HepG2 (cell line): ENCODE measurements around the gene RERGL. TPM values are rescaled to one million over a fixed set of nuclear protein-coding genes. Genes with fewer than 3 reads are reported as not detected.

Source experiments
- ATAC-seq: fragments of 200-7000 bp; cut with Tn5 transposase; 3 replicates; pipeline ENCODE4 v1.9.1; 2020; ENCODE audit warnings: mild to moderate bottlenecking, moderate library complexity
- BruUV-seq: library from RNA; stranded (reverse); fragments of 400-500 nt; replicated peaks from 2 replicates; lab custom pipeline; 2021; lab: Mats Ljungman, UMichigan
- CTCF ChIA-PET: fragments of 300-600 bp; formaldehyde crosslinking; extraction: SDS; loops from one replicate; lab custom pipeline; 2021; ENCODE audit warnings: low total read pairs, inconsistent platforms, low intra/inter-chr PET ratio; lab: Yijun Ruan, JAX
- POLR2A ChIA-PET: fragments of 350-600 bp; sonication (Branson Sonifier 250); formaldehyde crosslinking; loops from one replicate; lab custom pipeline; 2020; ENCODE audit warnings: antibody characterized with exemption, inconsistent platforms; lab: Yijun Ruan, JAX
- DNase-seq: peaks from one replicate; pipeline ENCODE4 v3.0.0-alpha.2; 2015; ENCODE audit warnings: low spot score
- FAIRE-seq: peaks from 3 replicates; lab custom pipeline; 2011; peaks lifted over from hg19 to GRCh38; lab: Jason Lieb, UNC
- H2AFZ ChIP-seq: one replicate; pipeline ENCODE4 v1.6.1; 2011; ENCODE audit warnings: low read length, inconsistent platforms
- H3K27ac ChIP-seq: fragments of 300-600 bp; 3 replicates; pipeline ENCODE4 v1.8.0; 2011; ENCODE audit warnings: mixed run types, mild to moderate bottlenecking, mixed read lengths, low read length, inconsistent platforms; ENCODE audit not compliant: insufficient read depth; ENCODE audit errors: extremely low read length
- H3K27me3 ChIP-seq, 2 experiments: fragments of 200-600 bp in 1 of 2; 2 replicates in 1 of 2; 3 replicates in 1 of 2; pipeline versions ENCODE4 v1.6.0 to v1.8.0; 2011; ENCODE audit warnings: low read length in 2 of 2, mild to moderate bottlenecking in 2 of 2, moderate library complexity in 2 of 2, inconsistent platforms in 1 of 2; ENCODE audit not compliant: insufficient read depth in 2 of 2, control insufficient read depth in 1 of 2
- H3K36me3 ChIP-seq, 2 experiments: fragments of 200-600 bp in 1 of 2; replicated peaks in 1 of 2; 2 replicates in 1 of 2; 3 replicates in 1 of 2; pipeline versions ENCODE4 v1.5.1 to v1.8.0; 2011; ENCODE audit warnings: low read length in 2 of 2, inconsistent platforms in 1 of 2; ENCODE audit not compliant: insufficient read depth in 2 of 2, control insufficient read depth in 1 of 2
- H3K4me1 ChIP-seq: 2 replicates; pipeline ENCODE4 v1.5.1; 2012; ENCODE audit warnings: low read length, inconsistent platforms; ENCODE audit not compliant: insufficient read depth
- H3K4me2 ChIP-seq: 2 replicates; pipeline ENCODE4 v1.6.0; 2011; ENCODE audit warnings: low read depth, low read length, inconsistent platforms
- H3K4me3 ChIP-seq, 3 experiments: fragments of 200-600 bp in 1 of 3; sonication (generic), shearing (Covaris generic) in 1 of 3; replicated peaks in 1 of 3; 2 replicates each; pipeline ENCODE4 v1.5.1; 2011 to 2016; ENCODE audit warnings: low read length in 3 of 3, inconsistent platforms in 2 of 3, low read depth in 2 of 3, mild to moderate bottlenecking in 2 of 3, control low read depth in 1 of 3, mixed read lengths in 1 of 3; ENCODE audit not compliant: insufficient read depth in 1 of 3
- H3K79me2 ChIP-seq: one replicate; pipeline ENCODE4 v1.6.1; 2011; ENCODE audit warnings: low read length, inconsistent platforms; ENCODE audit not compliant: insufficient read depth
- H3K9ac ChIP-seq: 2 replicates; pipeline ENCODE4 v1.6.0; 2011; ENCODE audit warnings: mild to moderate bottlenecking, low read depth, low read length, inconsistent platforms; ENCODE audit not compliant: insufficient read depth
- H3K9me3 ChIP-seq: 2 replicates; pipeline ENCODE4 v1.5.1; 2012; ENCODE audit warnings: mild to moderate bottlenecking, low read length
- H4K20me1 ChIP-seq: 2 replicates; pipeline ENCODE4 v1.6.0; 2011; ENCODE audit warnings: inconsistent platforms, mild to moderate bottlenecking, low read length, moderate library complexity; ENCODE audit not compliant: insufficient read depth
- AGO2 ChIP-seq: fragments of 200-400 bp; formaldehyde crosslinking; optimal IDR thresholded peaks from 2 replicates; pipeline ENCODE3; 2017; ENCODE audit warnings: mild to moderate bottlenecking, low read depth, low read length, moderate library complexity
- ATRX ChIP-seq: sonication (generic); formaldehyde crosslinking; IDR thresholded peaks from 2 replicates; pipeline ENCODE4 v1.4.0; 2020; ENCODE audit warnings: missing genetic modification reagents, borderline replicate concordance
- EP300 ChIP-seq, 3 experiments: sonication (generic) in 1 of 3; formaldehyde crosslinking in 1 of 3; IDR thresholded peaks; 2 replicates each; pipeline versions ENCODE4 v1.5.1 to v1.6.1; 2011 to 2020; ENCODE audit warnings: low read depth in 2 of 3, low read length in 2 of 3, borderline replicate concordance in 1 of 3, improper control_type of control experiment in 1 of 3, mild to moderate bottlenecking in 1 of 3, missing genetic modification reagents in 1 of 3, moderate library complexity in 1 of 3
- ETV6 ChIP-seq: sonication (generic); formaldehyde crosslinking; conservative IDR thresholded peaks from 2 replicates; pipeline ENCODE4 v1.4.0; 2020; ENCODE audit warnings: missing genetic modification reagents
- GABPB1 ChIP-seq: IDR thresholded peaks from 2 replicates; pipeline ENCODE4 v1.6.1; 2016; ENCODE audit warnings: mild to moderate bottlenecking, missing genetic modification reagents, moderate library complexity, missing compliant biosample characterization
- MXI1 ChIP-seq: IDR thresholded peaks from 3 replicates; pipeline ENCODE4 v1.6.1; 2012; ENCODE audit warnings: low read depth, low read length, inconsistent platforms, borderline replicate concordance
- MYC ChIP-seq: sonication (generic); formaldehyde crosslinking; IDR thresholded peaks from 2 replicates; pipeline ENCODE4 v1.9.0; 2021; ENCODE audit warnings: missing genetic modification reagents, borderline replicate concordance
- NFIB ChIP-seq: sonication (generic); formaldehyde crosslinking; IDR thresholded peaks from 2 replicates; pipeline ENCODE4 v1.9.0; 2021; ENCODE audit warnings: missing genetic modification reagents, mild to moderate bottlenecking, borderline replicate concordance
- NR2F2 ChIP-seq: IDR thresholded peaks from 2 replicates; pipeline ENCODE4 v1.6.1; 2012; ENCODE audit warnings: low read depth, inconsistent platforms, borderline replicate concordance
- REPIN1 ChIP-seq: sonication (generic); formaldehyde crosslinking; IDR thresholded peaks from 2 replicates; pipeline ENCODE4 v1.8.0; 2022; ENCODE audit warnings: missing genetic modification reagents, low read depth, mild to moderate bottlenecking, borderline replicate concordance
- SP140L ChIP-seq: sonication (generic); formaldehyde crosslinking; IDR thresholded peaks from 2 replicates; pipeline ENCODE4 v1.4.0; 2020; ENCODE audit warnings: missing genetic modification reagents, borderline replicate concordance
- ZNF484 ChIP-seq: sonication (generic); formaldehyde crosslinking; IDR thresholded peaks from 2 replicates; pipeline ENCODE4 v1.5.1; 2020; ENCODE audit warnings: mild to moderate bottlenecking, low read depth, missing genetic modification reagents, borderline replicate concordance
- ZNF563 ChIP-seq: sonication (generic); formaldehyde crosslinking; IDR thresholded peaks from 2 replicates; pipeline ENCODE4 v1.8.0; 2022; ENCODE audit warnings: mild to moderate bottlenecking, moderate library complexity, missing genetic modification reagents
- ZNF674 ChIP-seq: sonication (generic); formaldehyde crosslinking; IDR thresholded peaks from 2 replicates; pipeline ENCODE4 v1.5.0; 2020; ENCODE audit warnings: low read depth, mild to moderate bottlenecking, missing genetic modification reagents
- ZNF83 ChIP-seq: sonication (generic); formaldehyde crosslinking; IDR thresholded peaks from 2 replicates; pipeline ENCODE4 v1.4.0; 2020; ENCODE audit warnings: missing genetic modification reagents, mild to moderate bottlenecking, borderline replicate concordance
- WGBS: methylation state at CpG from one replicate; pipeline ENCODE4 v1.1.6; 2017; ENCODE audit warnings: low lambda C conversion rate; 5-methylcytosine and 5-hydroxymethylcytosine counted together
- in situ Hi-C: cut with HindIII; loops from 2 replicates; pipeline ENCODE4 v1.10.0; 2017; ENCODE audit warnings: low pct_unique_long_range_greater_than_20kb; ENCODE audit not compliant: extremely low pct_ligation_motif_present
- intact Hi-C: fragments of 100-400 bp; cut with micrococcal nuclease; formaldehyde crosslinking; loops from one replicate; pipeline ENCODE4 v1.10.0; 2022; ENCODE audit not compliant: unreplicated experiment
- polyA plus RNA-seq, 8 experiments: library from polyadenylated mRNA; depleted of rRNA in 3 of 8; stranded (reverse) in 7 of 8; unstranded in 1 of 8; fragments of >200 nt; fragmentation: Illumina TruSeq in 4 of 8; extraction: Trizol in 4 of 8; gene quantifications; 2 replicates each; pipeline versions ENCODE4 v1.2.1 to v1.2.3, GENCODE V29; 2011 to 2016; ENCODE audit warnings: low read depth in 4 of 8, missing spikeins in 1 of 8, mixed read lengths in 1 of 8; ENCODE audit not compliant: insufficient read depth in 1 of 8
- total RNA-seq, 5 experiments: library from RNA; depleted of rRNA; stranded (reverse); fragments of >200 nt; fragmentation: Illumina TruSeq; extraction: Trizol; gene quantifications; 2 replicates each; pipeline ENCODE4 v1.2.3, GENCODE V29; 2016; ENCODE audit warnings: low read depth in 1 of 5
- TF ChIP-seq, protein P1 (sequence below): sonication (generic); formaldehyde crosslinking; IDR thresholded peaks from 2 replicates; pipeline ENCODE4 v1.5.0; 2020; ENCODE audit warnings: missing genetic modification reagents
- TF ChIP-seq, protein P2 (sequence below): sonication (generic); formaldehyde crosslinking; IDR thresholded peaks from 2 replicates; pipeline ENCODE4 v1.5.0; 2020; ENCODE audit warnings: missing genetic modification reagents
- TF ChIP-seq, protein P3 (sequence below): sonication (generic); formaldehyde crosslinking; IDR thresholded peaks from 2 replicates; pipeline ENCODE4 v1.4.0; 2020; ENCODE audit warnings: missing genetic modification reagents, borderline replicate concordance

RERGL gene
- total and polyA plus RNA-seq, 2 of the 13 experiments (the other 11 are each of a cell fraction or from before 2014, with no cell fraction given) = not detected

DNA sequence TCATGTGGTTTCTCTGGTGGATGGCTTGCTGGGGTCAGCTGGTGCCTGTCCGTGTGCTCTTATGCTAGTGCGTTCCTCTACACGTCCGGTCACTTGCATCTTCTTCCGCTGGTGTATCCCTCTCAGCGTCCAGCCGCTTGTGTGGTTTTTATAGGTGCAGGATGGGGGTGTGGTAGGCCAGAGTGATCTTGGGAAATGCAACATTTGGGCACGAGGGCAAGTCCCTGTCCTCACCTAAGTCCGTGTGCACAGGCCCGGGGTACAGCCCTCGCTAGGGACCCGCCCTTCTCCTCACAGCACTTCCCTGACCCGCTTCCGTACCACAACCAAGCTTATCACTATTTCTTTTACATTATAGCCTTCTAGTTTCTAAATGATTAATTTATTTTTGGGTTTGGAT is 17.3 kb downstream of the RERGL start:
- CTCF ChIA-PET = no interaction called here
- Histone ChIP-seq H3K9ac (no peak overlapping the region), H3K36me3 (no peaks in the 10 kb centered on the region), H4K20me1 (no peaks in the 10 kb centered on the region), H2AFZ (no peak overlapping the region), H3K4me3 (no peak overlapping the region)
- in situ Hi-C loops (no loop called here), intact Hi-C loops (no loop called here)
- POLR2A ChIA-PET = no interaction called here
- no peak for TF ChIP-seq MYC (CRISPR knock-in tag)
- no peak for TF ChIP-seq SP140L
- TF ChIP-seq ATRX (CRISPR knock-in tag) = no peak
- TF ChIP-seq ZNF83 (CRISPR knock-in tag) = no peak
- TF ChIP-seq, protein P1, sequence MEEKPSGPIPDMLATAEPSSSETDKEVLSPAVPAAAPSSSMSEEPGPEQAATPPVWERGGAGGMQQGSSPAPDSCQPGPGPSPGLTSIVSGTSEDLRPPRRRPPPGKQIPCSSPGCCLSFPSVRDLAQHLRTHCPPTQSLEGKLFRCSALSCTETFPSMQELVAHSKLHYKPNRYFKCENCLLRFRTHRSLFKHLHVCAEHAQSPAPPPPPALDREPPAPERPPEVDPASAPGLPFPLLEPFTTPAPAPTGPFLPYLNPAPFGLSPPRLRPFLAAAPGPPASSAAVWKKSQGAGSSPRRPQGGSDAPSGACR (CRISPR knock-in tag) = no peak
- no peak for TF ChIP-seq REPIN1 (CRISPR knock-in tag)
- TF ChIP-seq NFIB = no peak
- TF ChIP-seq, protein P2, sequence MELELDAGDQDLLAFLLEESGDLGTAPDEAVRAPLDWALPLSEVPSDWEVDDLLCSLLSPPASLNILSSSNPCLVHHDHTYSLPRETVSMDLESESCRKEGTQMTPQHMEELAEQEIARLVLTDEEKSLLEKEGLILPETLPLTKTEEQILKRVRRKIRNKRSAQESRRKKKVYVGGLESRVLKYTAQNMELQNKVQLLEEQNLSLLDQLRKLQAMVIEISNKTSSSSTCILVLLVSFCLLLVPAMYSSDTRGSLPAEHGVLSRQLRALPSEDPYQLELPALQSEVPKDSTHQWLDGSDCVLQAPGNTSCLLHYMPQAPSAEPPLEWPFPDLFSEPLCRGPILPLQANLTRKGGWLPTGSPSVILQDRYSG (CRISPR knock-in tag) = no peak
- TF ChIP-seq ZNF563 = no peak
- TF ChIP-seq, protein P3, sequence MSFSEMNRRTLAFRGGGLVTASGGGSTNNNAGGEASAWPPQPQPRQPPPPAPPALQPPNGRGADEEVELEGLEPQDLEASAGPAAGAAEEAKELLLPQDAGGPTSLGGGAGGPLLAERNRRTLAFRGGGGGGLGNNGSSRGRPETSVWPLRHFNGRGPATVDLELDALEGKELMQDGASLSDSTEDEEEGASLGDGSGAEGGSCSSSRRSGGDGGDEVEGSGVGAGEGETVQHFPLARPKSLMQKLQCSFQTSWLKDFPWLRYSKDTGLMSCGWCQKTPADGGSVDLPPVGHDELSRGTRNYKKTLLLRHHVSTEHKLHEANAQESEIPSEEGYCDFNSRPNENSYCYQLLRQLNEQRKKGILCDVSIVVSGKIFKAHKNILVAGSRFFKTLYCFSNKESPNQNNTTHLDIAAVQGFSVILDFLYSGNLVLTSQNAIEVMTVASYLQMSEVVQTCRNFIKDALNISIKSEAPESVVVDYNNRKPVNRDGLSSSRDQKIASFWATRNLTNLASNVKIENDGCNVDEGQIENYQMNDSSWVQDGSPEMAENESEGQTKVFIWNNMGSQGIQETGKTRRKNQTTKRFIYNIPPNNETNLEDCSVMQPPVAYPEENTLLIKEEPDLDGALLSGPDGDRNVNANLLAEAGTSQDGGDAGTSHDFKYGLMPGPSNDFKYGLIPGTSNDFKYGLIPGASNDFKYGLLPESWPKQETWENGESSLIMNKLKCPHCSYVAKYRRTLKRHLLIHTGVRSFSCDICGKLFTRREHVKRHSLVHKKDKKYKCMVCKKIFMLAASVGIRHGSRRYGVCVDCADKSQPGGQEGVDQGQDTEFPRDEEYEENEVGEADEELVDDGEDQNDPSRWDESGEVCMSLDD = no peak
- TF ChIP-seq MXI1 = no peak
- no peak for TF ChIP-seq ZNF484 (CRISPR knock-in tag)
- TF ChIP-seq AGO2 = no peak
- no peak for TF ChIP-seq NR2F2
- no peak for TF ChIP-seq GABPB1
- no peak for TF ChIP-seq ZNF674 (CRISPR knock-in tag)
- no peak for TF ChIP-seq EP300 (IDR thresholded peaks at IDR 0.05; ENCODE audit: low read depth in 2 of 2, low read length in 2 of 2)
- no peak for TF ChIP-seq EP300 (CRISPR knock-in tag; IDR thresholded peaks at IDR 0.05; ENCODE audit: borderline replicate concordance)
- TF ChIP-seq ETV6 (CRISPR knock-in tag) = no peak
- TF ChIP-seq, all 625 proteins: peak for 0
- Histone ChIP-seq H3K4me1 (no peaks in the 10 kb centered on the region), H3K79me2 (no peaks in the 10 kb centered on the region), H3K4me2 (no peak overlapping the region), H3K9me3 (peaks cover 2% of the 10 kb centered on the region), H3K27ac (no peak overlapping the region), H3K27me3 (no peaks in the 10 kb centered on the region)
- WGBS = 51% methylated on average over 14 of the region's 14 CpGs
- no peak for FAIRE-seq
- no TSS peak for BruUV-seq
- DNase-seq = no peak
- ATAC-seq = no peak
